ENCODE results near the gene FAM222A. TPM values are rescaled to one million over a fixed set of nuclear protein-coding genes. Genes with fewer than 3 reads are reported as not detected.

Gene FAM222A
- total RNA-seq, 1 experiment from 2014 or later = 1.7 TPM

Other genes starting within 250 kb of the FAM222A start
- gene KCTD10, start 236.5 kb upstream of the FAM222A start, total RNA-seq (2014; rRNA removed) = 25.7 and 40.1 TPM in 2 replicates
- 45.6 and 45.9 TPM in 2 replicates for gene UBE3B, start 236.2 kb upstream of the FAM222A start, total RNA-seq (2014; rRNA removed)
- 25.3 and 26.6 TPM in 2 replicates for gene MMAB, start 140.3 kb upstream of the FAM222A start, total RNA-seq (2014; rRNA removed)
- gene MVK, start 140.0 kb upstream of the FAM222A start, total RNA-seq (2014; rRNA removed) = 13.8 and 15.3 TPM in 2 replicates
- gene TRPV4, start 119.6 kb downstream of the FAM222A start, total RNA-seq (2014; rRNA removed) = 0.34 TPM in 1 of 2 replicates, not detected in the other
- 51.7 and 74.8 TPM in 2 replicates for gene GLTP, start 166.7 kb downstream of the FAM222A start, total RNA-seq (2014; rRNA removed)
- 14.9 and 19.0 TPM in 2 replicates for gene TCHP, start 186.4 kb downstream of the FAM222A start, total RNA-seq (2014; rRNA removed)

Data from LHCN-M2 (cell line).